PFSK-1 (cell line): ENCODE data around the gene MAD2L1BP.

Source experiments
- FOXP2 ChIP-seq: optimal IDR thresholded peaks from 2 replicates; pipeline ENCODE3; 2011; ENCODE audit warnings: borderline replicate concordance, control low read depth, inconsistent platforms; ENCODE audit not compliant: insufficient read depth; ENCODE audit errors: extremely low read length, extremely low read depth
- POLR2AphosphoS5 ChIP-seq: IDR thresholded peaks from 2 replicates; pipeline ENCODE4 v1.6.1; 2012; ENCODE audit warnings: low read depth, mild to moderate bottlenecking, control low read depth, low read length, moderate library complexity
- SIN3A ChIP-seq: IDR thresholded peaks from 2 replicates; pipeline ENCODE4 v1.6.1; 2012; ENCODE audit warnings: mild to moderate bottlenecking, low read length, moderate library complexity, borderline replicate concordance; ENCODE audit not compliant: insufficient read depth
- TAF1 ChIP-seq: IDR thresholded peaks from 2 replicates; pipeline ENCODE4 v1.6.1; 2012; ENCODE audit warnings: low read length, control low read depth, borderline replicate concordance; ENCODE audit not compliant: insufficient read depth
- TF ChIP-seq, protein P1 (sequence below), 2 experiments: IDR thresholded peaks; 2 replicates each; pipeline versions ENCODE4 v1.6.1 to v1.8.0; 2011 to 2012; ENCODE audit warnings: low read depth in 2 of 2, low read length in 2 of 2, control low read depth in 1 of 2, inconsistent platforms in 1 of 2, mild to moderate bottlenecking in 1 of 2, moderate library complexity in 1 of 2; ENCODE audit not compliant: insufficient read depth in 1 of 2

MAD2L1BP gene

GRCh38 chr6:43606019-43606418, 29.6 kb upstream of the MAD2L1BP start:
- no peak for TF ChIP-seq SIN3A
- no peak for TF ChIP-seq FOXP2
- no peak for TF ChIP-seq TAF1
- no peak for TF ChIP-seq POLR2AphosphoS5
- TF ChIP-seq, protein P1, sequence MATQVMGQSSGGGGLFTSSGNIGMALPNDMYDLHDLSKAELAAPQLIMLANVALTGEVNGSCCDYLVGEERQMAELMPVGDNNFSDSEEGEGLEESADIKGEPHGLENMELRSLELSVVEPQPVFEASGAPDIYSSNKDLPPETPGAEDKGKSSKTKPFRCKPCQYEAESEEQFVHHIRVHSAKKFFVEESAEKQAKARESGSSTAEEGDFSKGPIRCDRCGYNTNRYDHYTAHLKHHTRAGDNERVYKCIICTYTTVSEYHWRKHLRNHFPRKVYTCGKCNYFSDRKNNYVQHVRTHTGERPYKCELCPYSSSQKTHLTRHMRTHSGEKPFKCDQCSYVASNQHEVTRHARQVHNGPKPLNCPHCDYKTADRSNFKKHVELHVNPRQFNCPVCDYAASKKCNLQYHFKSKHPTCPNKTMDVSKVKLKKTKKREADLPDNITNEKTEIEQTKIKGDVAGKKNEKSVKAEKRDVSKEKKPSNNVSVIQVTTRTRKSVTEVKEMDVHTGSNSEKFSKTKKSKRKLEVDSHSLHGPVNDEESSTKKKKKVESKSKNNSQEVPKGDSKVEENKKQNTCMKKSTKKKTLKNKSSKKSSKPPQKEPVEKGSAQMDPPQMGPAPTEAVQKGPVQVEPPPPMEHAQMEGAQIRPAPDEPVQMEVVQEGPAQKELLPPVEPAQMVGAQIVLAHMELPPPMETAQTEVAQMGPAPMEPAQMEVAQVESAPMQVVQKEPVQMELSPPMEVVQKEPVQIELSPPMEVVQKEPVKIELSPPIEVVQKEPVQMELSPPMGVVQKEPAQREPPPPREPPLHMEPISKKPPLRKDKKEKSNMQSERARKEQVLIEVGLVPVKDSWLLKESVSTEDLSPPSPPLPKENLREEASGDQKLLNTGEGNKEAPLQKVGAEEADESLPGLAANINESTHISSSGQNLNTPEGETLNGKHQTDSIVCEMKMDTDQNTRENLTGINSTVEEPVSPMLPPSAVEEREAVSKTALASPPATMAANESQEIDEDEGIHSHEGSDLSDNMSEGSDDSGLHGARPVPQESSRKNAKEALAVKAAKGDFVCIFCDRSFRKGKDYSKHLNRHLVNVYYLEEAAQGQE (IDR thresholded peaks at IDR 0.05; ENCODE audit: insufficient read depth in 1 of 2, low read depth in 2 of 2, low read length in 2 of 2) = no peak

DNA sequence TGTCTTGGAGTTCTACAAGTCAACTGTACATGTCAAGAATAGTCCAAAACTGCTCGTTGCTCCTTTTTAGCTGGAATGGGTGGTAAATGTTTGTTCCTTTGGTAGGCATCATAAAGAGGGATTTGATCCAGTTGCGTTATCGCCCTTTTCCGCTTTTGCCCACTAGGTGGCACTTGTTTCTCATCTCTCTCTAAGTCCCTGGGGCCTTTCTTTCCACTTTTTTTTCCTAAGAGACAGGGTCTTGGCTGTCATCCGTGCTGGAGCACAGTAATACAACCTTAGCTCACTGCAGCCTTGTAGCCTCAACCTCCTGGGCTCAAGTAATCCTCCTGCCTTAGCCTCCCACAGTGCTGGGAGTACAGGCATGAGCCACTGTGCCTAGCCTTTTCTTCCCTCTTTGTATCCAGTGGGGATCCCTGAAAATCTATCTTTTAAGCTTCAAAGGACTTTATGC, 27.3 kb upstream of the MAD2L1BP start:
- TF ChIP-seq POLR2AphosphoS5 = no peak
- TF ChIP-seq TAF1 = no peak
- no peak for TF ChIP-seq SIN3A
- no peak for TF ChIP-seq FOXP2
- TF ChIP-seq, protein P1 (IDR thresholded peaks at IDR 0.05; ENCODE audit: insufficient read depth in 1 of 2, low read depth in 2 of 2, low read length in 2 of 2) = no peak

DNA sequence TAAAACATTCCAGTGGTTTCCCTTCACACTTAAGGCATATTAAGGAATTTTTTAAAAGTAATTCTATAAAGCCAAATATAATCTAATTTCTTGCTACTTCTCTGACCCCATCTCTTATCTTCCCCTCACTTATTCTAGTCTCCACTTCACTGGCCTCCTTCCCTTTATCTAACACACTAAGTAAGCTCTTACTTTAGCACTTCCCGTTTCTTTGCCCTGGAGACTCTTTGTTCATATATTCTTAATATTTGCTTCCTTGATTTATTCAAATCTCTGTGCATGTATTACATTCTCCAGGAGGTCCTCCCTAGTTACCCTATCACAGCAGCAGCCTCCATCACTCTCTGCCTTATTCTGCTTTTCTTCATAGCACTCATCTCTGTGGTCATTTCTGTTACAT, 26.8 kb upstream of the MAD2L1BP start:
- TF ChIP-seq, protein P1 (IDR thresholded peaks at IDR 0.05; ENCODE audit: insufficient read depth in 1 of 2, low read depth in 2 of 2, low read length in 2 of 2) = no peak
- TF ChIP-seq TAF1 = no peak
- TF ChIP-seq SIN3A = no peak
- no peak for TF ChIP-seq FOXP2
- no peak for TF ChIP-seq POLR2AphosphoS5

DNA sequence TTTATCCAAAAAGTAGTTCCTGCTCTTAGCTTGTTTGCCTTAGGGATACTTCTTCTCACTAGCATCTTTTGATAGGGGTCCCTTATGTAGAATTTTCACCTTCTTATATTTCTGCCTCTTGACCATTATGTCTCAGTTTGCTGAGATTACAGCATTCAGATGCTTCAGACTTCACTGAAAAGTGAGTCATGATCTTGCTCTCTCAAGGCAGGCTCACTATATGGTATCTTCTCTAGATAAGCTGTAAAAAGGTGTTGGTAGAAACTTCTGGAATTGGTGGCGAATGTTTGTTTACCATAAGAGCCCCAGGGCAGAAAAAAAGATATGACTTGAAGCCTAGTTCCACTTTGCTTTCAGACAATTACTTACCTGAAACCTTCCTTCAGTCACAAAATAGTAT, 26.2 kb upstream of the MAD2L1BP start:
- no peak for TF ChIP-seq FOXP2
- TF ChIP-seq SIN3A = no peak
- TF ChIP-seq, protein P1 (IDR thresholded peaks at IDR 0.05; ENCODE audit: insufficient read depth in 1 of 2, low read depth in 2 of 2, low read length in 2 of 2) = no peak
- TF ChIP-seq TAF1 = no peak
- TF ChIP-seq POLR2AphosphoS5 = no peak

DNA sequence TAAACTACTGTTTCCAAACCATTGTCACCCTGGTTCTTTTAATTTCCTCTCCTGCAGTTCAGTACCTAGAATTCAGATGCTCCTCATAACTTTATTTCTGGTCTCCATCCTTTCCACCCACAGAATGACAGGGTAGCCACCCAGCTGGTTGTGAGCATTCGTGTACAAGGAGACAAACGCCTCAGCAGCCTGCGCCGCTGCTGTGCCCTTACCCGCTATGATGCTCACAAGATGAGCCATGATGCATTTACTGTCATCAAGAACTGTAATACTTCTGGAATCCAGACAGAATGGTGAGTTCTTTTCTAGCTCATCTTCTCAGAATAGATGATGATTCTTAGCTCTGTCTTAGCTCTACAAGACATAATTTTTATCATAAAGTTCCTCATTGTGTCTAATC, 25.2 kb upstream of the MAD2L1BP start:
- no peak for TF ChIP-seq SIN3A
- no peak for TF ChIP-seq POLR2AphosphoS5
- TF ChIP-seq FOXP2 = no peak
- no peak for TF ChIP-seq TAF1
- TF ChIP-seq, protein P1 (IDR thresholded peaks at IDR 0.05; ENCODE audit: insufficient read depth in 1 of 2, low read depth in 2 of 2, low read length in 2 of 2) = no peak
